Liver (tissue), 9 donors: ENCODE results near the gene ZNF366. TPM values are rescaled to one million over a fixed set of nuclear protein-coding genes. Genes with fewer than 3 reads are reported as not detected.
"Not testable (repeated sequence)": the region's sequence is repeated elsewhere in the genome, so short reads cannot be mapped to it uniquely, and the experiment has no call there.

ENCODE experiments used
- DNase-seq: peaks from one replicate; pipeline ENCODE4 v3.0.0-alpha.2; 2017; ENCODE audit warnings: low spot score
- H3K27ac ChIP-seq, 2 donors: one replicate each; pipeline ENCODE4 v1.7.0; 2013; ENCODE audit warnings: inconsistent platforms in 2 of 2, low read length in 2 of 2, control low read depth in 1 of 2, low read depth in 1 of 2, mild to moderate bottlenecking in 1 of 2
- H3K27me3 ChIP-seq, 4 donors: one replicate each; pipeline versions ENCODE4 v1.6.1 to v1.7.0; 2013; ENCODE audit warnings: low read length in 3 of 4, inconsistent platforms in 1 of 4, mild to moderate bottlenecking in 1 of 4, moderate library complexity in 1 of 4; ENCODE audit not compliant: control insufficient read depth in 4 of 4, insufficient read depth in 4 of 4
- H3K36me3 ChIP-seq, 4 donors: one replicate each; pipeline versions ENCODE4 v1.6.1 to v1.7.0; 2013; ENCODE audit warnings: low read length in 3 of 4, mild to moderate bottlenecking in 3 of 4, low read depth in 1 of 4, moderate library complexity in 1 of 4; ENCODE audit not compliant: control insufficient read depth in 4 of 4, insufficient read depth in 3 of 4
- H3K4me1 ChIP-seq, 4 donors: one replicate each; pipeline versions ENCODE4 v1.6.1 to v1.7.0; 2013; ENCODE audit warnings: low read length in 3 of 4, mild to moderate bottlenecking in 3 of 4, moderate library complexity in 1 of 4; ENCODE audit not compliant: control insufficient read depth in 4 of 4, insufficient read depth in 4 of 4
- H3K4me3 ChIP-seq, 3 donors: one replicate each; pipeline versions ENCODE4 v1.6.1 to v1.7.0; 2013; ENCODE audit warnings: low read length in 3 of 3, control low read depth in 1 of 3, low read depth in 1 of 3, mild to moderate bottlenecking in 1 of 3
- H3K9ac ChIP-seq, 2 donors: one replicate each; pipeline ENCODE4 v1.7.0; 2013; ENCODE audit warnings: low read length in 2 of 2, mild to moderate bottlenecking in 2 of 2, moderate library complexity in 2 of 2, control low read depth in 1 of 2, low read depth in 1 of 2
- H3K9me3 ChIP-seq, 4 donors: one replicate each; pipeline versions ENCODE4 v1.6.1 to v1.7.0; 2013; ENCODE audit warnings: low read length in 3 of 4; ENCODE audit not compliant: control insufficient read depth in 4 of 4
- EGR1 ChIP-seq, 2 donors: IDR thresholded peaks; 2 replicates each; pipeline ENCODE4 v1.6.1; 2016 to 2018; ENCODE audit warnings: antibody characterized with exemption in 2 of 2, low read depth in 2 of 2
- FOXA2 ChIP-seq: IDR thresholded peaks from 2 replicates; pipeline ENCODE4 v1.6.1; 2016; ENCODE audit warnings: antibody characterized with exemption
- HNF4A ChIP-seq, 2 donors: conservative IDR thresholded peaks; 2 replicates each; pipeline ENCODE4 v1.6.1; 2016; ENCODE audit warnings: antibody characterized with exemption in 2 of 2, mild to moderate bottlenecking in 2 of 2
- HNF4G ChIP-seq: IDR thresholded peaks from 2 replicates; pipeline ENCODE4 v1.6.1; 2016; ENCODE audit warnings: antibody characterized with exemption
- RAD21 ChIP-seq, 2 donors: IDR thresholded peaks; 2 replicates each; pipeline ENCODE4 v1.6.1; 2016; ENCODE audit warnings: antibody characterized with exemption in 2 of 2, mild to moderate bottlenecking in 2 of 2
- RXRA ChIP-seq, 2 donors: IDR thresholded peaks; 2 replicates each; pipeline ENCODE4 v1.6.1; 2017 to 2018; ENCODE audit warnings: antibody characterized with exemption in 2 of 2, mild to moderate bottlenecking in 1 of 2
- SP1 ChIP-seq: IDR thresholded peaks from 2 replicates; pipeline ENCODE4 v1.6.1; 2018; ENCODE audit warnings: antibody characterized with exemption, mild to moderate bottlenecking
- TAF1 ChIP-seq: conservative IDR thresholded peaks from 2 replicates; pipeline ENCODE4 v1.6.1; 2016; ENCODE audit warnings: antibody characterized with exemption, mild to moderate bottlenecking
- YY1 ChIP-seq: IDR thresholded peaks from 2 replicates; pipeline ENCODE4 v1.6.1; 2016; ENCODE audit warnings: antibody characterized with exemption, mild to moderate bottlenecking
- WGBS: extraction: QIAGEN DNeasy Blood & Tissue Kit; methylation state at CpG from one replicate; pipeline ENCODE4 v1.1.7; 2013; 5-methylcytosine and 5-hydroxymethylcytosine counted together
- polyA plus RNA-seq, 2 donors: library from polyadenylated mRNA; stranded (reverse) in 1 of 2; unstranded in 1 of 2; fragments of 200-250 nt in 1 of 2; fragments of >200 nt in 1 of 2; fragmentation: Nextera tagmentation in 1 of 2; extraction: Ambion mirVana in 1 of 2; gene quantifications; one replicate each; pipeline versions ENCODE4 v1.2.1 to v1.2.3, GENCODE V29; 2013 to 2015
- total RNA-seq, 2 donors: library from RNA; depleted of rRNA; stranded (reverse); fragments of >200 nt; gene quantifications; one replicate each; pipeline ENCODE4 v1.2.3, GENCODE V29; 2014
- TF ChIP-seq, protein P1 (sequence below): IDR thresholded peaks from 2 replicates; pipeline ENCODE4 v1.6.1; 2016; ENCODE audit warnings: antibody characterized with exemption, mild to moderate bottlenecking
- TF ChIP-seq, protein P2 (sequence below): IDR thresholded peaks from 2 replicates; pipeline ENCODE4 v1.6.1; 2016; ENCODE audit warnings: antibody characterized with exemption
- TF ChIP-seq, protein P3 (sequence below): IDR thresholded peaks from 2 replicates; pipeline ENCODE4 v1.6.1; 2016; ENCODE audit warnings: antibody characterized with exemption
- donor health status: healthy.
- donor health status: healthy.
- donor health status: healthy.
- donor health status: healthy.
- donor health status: healthy.

The ZNF366 gene
- total and polyA plus RNA-seq, 4 donors: 0.71 to 1.0 (median 0.75) TPM

DNA sequence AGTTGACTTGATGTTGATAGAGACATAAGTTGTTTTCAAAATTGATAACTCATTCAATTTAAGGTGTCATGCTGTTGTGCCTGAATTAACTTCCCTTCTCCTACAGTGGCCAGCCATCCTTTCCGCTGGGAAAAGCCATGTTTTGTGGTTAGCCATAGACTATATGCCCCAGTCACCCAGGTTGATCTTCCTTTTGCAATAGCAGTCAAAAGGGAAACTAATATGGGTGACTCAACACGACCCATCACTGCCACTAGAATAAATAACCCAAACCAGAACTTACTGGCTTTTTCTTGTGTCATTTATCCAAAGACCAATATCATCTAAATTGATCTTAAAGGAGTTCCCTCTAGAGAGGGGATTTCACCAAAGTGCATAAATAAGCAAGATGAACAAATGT lies 99.7 kb downstream of the ZNF366 start (continued):
- TF ChIP-seq, protein P1, sequence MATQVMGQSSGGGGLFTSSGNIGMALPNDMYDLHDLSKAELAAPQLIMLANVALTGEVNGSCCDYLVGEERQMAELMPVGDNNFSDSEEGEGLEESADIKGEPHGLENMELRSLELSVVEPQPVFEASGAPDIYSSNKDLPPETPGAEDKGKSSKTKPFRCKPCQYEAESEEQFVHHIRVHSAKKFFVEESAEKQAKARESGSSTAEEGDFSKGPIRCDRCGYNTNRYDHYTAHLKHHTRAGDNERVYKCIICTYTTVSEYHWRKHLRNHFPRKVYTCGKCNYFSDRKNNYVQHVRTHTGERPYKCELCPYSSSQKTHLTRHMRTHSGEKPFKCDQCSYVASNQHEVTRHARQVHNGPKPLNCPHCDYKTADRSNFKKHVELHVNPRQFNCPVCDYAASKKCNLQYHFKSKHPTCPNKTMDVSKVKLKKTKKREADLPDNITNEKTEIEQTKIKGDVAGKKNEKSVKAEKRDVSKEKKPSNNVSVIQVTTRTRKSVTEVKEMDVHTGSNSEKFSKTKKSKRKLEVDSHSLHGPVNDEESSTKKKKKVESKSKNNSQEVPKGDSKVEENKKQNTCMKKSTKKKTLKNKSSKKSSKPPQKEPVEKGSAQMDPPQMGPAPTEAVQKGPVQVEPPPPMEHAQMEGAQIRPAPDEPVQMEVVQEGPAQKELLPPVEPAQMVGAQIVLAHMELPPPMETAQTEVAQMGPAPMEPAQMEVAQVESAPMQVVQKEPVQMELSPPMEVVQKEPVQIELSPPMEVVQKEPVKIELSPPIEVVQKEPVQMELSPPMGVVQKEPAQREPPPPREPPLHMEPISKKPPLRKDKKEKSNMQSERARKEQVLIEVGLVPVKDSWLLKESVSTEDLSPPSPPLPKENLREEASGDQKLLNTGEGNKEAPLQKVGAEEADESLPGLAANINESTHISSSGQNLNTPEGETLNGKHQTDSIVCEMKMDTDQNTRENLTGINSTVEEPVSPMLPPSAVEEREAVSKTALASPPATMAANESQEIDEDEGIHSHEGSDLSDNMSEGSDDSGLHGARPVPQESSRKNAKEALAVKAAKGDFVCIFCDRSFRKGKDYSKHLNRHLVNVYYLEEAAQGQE: no peak
- TF ChIP-seq RAD21 (IDR thresholded peaks at IDR 0.05): no peak
- TF ChIP-seq, protein P2, sequence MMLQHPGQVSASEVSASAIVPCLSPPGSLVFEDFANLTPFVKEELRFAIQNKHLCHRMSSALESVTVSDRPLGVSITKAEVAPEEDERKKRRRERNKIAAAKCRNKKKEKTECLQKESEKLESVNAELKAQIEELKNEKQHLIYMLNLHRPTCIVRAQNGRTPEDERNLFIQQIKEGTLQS: no peak
- TF ChIP-seq RXRA (IDR thresholded peaks at IDR 0.05): no peak
- TF ChIP-seq TAF1: no peak
- TF ChIP-seq, protein P3, sequence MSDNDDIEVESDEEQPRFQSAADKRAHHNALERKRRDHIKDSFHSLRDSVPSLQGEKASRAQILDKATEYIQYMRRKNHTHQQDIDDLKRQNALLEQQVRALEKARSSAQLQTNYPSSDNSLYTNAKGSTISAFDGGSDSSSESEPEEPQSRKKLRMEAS: no peak
- no peak for TF ChIP-seq HNF4A (conservative IDR thresholded peaks at IDR 0.05)
- TF ChIP-seq YY1: no peak
- TF ChIP-seq FOXA2: no peak

DNA sequence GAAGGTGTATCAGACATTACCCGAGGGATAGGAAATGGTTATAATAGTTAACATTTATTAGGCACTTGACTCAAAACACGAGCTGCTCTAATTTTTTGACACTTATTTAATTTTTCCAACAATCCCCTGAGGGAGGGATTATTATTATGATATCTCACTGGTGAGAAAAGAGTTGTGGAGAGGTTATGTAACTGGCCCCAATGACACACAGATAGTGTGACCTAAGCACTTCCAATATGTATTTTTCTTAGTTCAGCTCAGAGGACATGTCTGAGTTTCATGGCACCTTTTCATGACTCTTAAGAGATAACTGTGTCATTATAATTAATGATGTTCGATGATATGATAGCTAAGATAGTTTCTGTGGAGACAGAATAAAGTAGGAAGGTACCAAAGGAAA lies 100.1 kb downstream of the ZNF366 start:
- Histone ChIP-seq H3K4me1 (no peaks in the 10 kb centered on the region), H3K9ac (no peak overlapping the region), H3K27ac (no peak overlapping the region), H3K27me3 (no peaks in the 10 kb centered on the region), H3K4me3 (no peak overlapping the region), H3K36me3 (no peaks in the 10 kb centered on the region), H3K9me3 (peaks cover under 1 to 2% (median under 1%) of the 10 kb centered on the region in 4 donors)
- no peak for DNase-seq
- 84% methylated on average over 3 of the region's 3 CpGs for whole genome bisulfite sequencing
- TF ChIP-seq, protein P2: no peak
- TF ChIP-seq SP1 (no peak), RXRA (IDR thresholded peaks at IDR 0.05) (no peak), EGR1 (IDR thresholded peaks at IDR 0.05; ENCODE audit: low read depth in 2 of 2) (no peak), HNF4G (no peak)
- TF ChIP-seq, protein P3: no peak
- TF ChIP-seq, protein P1: no peak

DNA sequence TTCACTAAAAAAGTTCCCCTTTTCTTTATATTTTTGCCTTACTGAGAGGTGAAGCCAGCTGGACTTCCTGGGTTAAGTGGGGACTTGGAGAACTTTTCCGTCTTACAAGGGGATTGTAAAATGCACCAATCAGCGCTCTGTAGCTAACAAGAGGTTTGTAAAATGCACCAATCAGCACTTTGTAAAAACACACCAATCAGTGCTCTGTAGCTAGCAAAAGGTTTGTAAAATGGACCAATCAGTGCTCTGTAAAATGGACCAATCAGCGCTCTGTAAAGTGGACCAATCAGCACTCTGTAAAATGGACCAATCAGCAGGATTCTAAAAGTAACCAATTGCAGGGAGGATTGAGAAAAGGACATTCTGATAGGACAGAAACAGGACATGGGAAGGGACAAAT lies 102.4 kb downstream of the ZNF366 start:
- H3K9ac ChIP-seq, H3K4me3 ChIP-seq, H3K27me3 ChIP-seq, H3K27ac ChIP-seq, H3K36me3 ChIP-seq, H3K4me1 ChIP-seq, DNase-seq: not testable (repeated sequence)
- 96% methylated on average over 3 of the region's 3 CpGs for WGBS
- H3K9me3 ChIP-seq: peaks cover 5 to 19% (median 8%) of the 10 kb centered on the region in 4 donors
